Skeletal muscle satellite cell (primary cell): ENCODE measurements around the gene KIN. TPM values are rescaled to one million over a fixed set of nuclear protein-coding genes. Genes with fewer than 3 reads are reported as not detected.

Source experiments
- H3K27me3 ChIP-seq: 2 replicates; pipeline ENCODE4 v1.7.0; 2013; ENCODE audit warnings: low read length; ENCODE audit not compliant: control insufficient read depth, insufficient read depth
- H3K36me3 ChIP-seq: 2 replicates; pipeline ENCODE4 v1.7.0; 2013; ENCODE audit warnings: mild to moderate bottlenecking, control low read depth, low read length; ENCODE audit not compliant: insufficient read depth
- H3K4me1 ChIP-seq: 2 replicates; pipeline ENCODE4 v1.7.0; 2013; ENCODE audit warnings: low read length; ENCODE audit not compliant: control insufficient read depth, insufficient read depth
- H3K4me2 ChIP-seq: 2 replicates; pipeline ENCODE4 v1.7.0; 2013; ENCODE audit warnings: mild to moderate bottlenecking, low read length
- H3K4me3 ChIP-seq: 2 replicates; pipeline ENCODE4 v1.7.0; 2013; ENCODE audit warnings: low read length
- H3K9ac ChIP-seq: 2 replicates; pipeline ENCODE4 v1.7.0; 2013; ENCODE audit warnings: mild to moderate bottlenecking, low read depth, low read length, moderate library complexity
- H3K9me3 ChIP-seq: replicated peaks from 2 replicates; pipeline ENCODE4 v1.7.0; 2013; ENCODE audit warnings: mild to moderate bottlenecking, control low read depth, low read length
- total RNA-seq: library from RNA; depleted of rRNA; stranded (reverse); fragments of >200 nt; gene quantifications from 2 replicates; pipeline ENCODE4 v1.2.3, GENCODE V29; 2012; rRNA removed

Gene KIN, protein sequence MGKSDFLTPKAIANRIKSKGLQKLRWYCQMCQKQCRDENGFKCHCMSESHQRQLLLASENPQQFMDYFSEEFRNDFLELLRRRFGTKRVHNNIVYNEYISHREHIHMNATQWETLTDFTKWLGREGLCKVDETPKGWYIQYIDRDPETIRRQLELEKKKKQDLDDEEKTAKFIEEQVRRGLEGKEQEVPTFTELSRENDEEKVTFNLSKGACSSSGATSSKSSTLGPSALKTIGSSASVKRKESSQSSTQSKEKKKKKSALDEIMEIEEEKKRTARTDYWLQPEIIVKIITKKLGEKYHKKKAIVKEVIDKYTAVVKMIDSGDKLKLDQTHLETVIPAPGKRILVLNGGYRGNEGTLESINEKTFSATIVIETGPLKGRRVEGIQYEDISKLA
- 7.1 and 7.9 TPM in 2 replicates for total RNA-seq

DNA sequence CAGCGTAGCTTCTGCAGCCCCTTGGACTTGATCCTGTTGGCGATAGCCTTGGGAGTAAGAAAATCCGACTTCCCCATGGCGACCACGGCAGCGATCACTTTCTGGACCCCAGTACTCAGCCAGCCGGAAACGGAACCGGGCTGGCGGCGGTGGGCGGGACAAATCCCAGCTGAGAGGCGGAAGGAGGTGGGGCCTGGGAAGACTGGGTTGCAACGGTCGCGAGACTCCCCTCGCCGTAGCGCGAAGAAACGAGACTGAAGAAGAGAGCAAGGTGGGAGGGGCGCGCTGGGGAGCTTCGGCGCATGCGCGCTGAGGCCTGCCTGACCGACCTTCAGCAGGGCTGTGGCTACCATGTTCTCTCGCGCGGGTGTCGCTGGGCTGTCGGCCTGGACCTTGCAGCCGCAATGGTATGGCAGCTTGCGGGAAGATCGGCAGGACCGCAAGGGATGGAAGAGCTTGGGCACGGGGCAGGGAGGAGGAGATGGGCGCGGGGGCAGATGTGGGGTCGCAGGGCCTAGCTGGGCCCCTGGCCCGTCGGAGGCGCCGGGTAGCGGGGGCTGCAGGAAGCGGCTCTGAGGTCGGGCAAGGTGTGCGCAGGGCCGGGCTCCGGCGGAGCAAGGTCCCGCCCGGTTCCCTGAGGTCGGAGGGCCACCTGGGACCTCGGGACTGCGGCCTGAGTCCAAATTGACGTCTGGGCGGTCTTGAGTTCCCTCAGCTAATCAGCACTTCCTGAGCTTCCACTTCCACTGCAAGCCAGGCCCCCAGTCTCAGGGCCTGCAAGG, at the start of gene KIN, which contains the start of gene ATP5F1C:
Gene KIN (minus strand): TSS at position 137 of the 782 bp plus-strand sequence. CDS start 60 bp downstream, at position 77.
Gene ATP5F1C (plus strand): TSS at position 321 of the 782 bp plus-strand sequence. CDS start 31 bp downstream, at position 352.
- Histone ChIP-seq H3K4me3 (peak within 1 kb of the TSS; percentile 93), H3K4me1 (peaks cover 36% of the 10 kb centered on the region), H3K27me3 (no peaks in the 10 kb centered on the region), H3K9me3 (no peaks in the 10 kb centered on the region), H3K36me3 (no peaks in the 10 kb centered on the region), H3K4me2 (peak within 1 kb of the TSS; percentile 96), H3K9ac (peak within 1 kb of the TSS; percentile 97)

DNA sequence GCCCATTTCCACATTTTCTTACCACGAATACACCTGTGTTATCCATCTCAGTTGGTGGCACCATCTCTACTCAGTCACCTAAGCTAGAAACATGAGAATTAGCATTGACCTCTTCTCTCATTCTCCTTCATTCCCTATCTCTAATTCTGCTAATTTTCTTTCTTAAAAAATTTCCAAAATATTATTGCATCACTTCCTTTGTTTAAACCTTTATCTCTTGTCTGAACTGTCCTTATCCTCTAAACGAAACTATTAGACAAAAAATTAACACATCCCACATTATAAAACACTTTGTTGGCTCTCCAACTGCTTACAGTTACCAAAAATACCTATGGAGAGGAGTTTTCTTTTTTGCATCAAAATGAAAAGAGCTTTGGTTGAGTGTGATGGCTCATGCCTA, 48.8 kb upstream of the KIN start:
- H3K9me3 ChIP-seq = no peaks in the 10 kb centered on the region
- no peak overlapping the region for H3K4me3 ChIP-seq
- no peaks in the 10 kb centered on the region for H3K27me3 ChIP-seq
- no peak overlapping the region for H3K9ac ChIP-seq
- no peaks in the 10 kb centered on the region for H3K36me3 ChIP-seq
- no peak overlapping the region for H3K4me2 ChIP-seq
- no peaks in the 10 kb centered on the region for H3K4me1 ChIP-seq

DNA sequence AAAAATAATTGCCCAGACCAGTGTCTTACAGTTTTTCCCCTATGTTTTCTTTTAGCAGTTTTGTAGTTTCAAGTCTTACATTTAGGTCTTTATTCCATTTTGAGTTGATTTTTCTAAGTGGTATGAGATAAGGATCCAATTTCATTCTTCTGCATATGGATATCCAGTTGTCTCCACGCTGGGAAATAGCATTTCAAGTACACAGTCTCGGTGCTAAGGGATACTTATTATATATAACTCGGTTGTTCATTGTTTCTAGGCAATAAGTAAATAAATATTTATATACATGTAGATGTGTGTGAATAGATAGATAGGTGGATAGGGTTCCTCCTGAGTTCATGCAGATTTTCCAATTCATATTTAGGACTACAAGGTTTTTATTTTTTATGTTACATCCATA, 46.5 kb upstream of the KIN start:
- no peak overlapping the region for H3K4me3 ChIP-seq
- no peaks in the 10 kb centered on the region for H3K36me3 ChIP-seq
- H3K4me1 ChIP-seq = no peaks in the 10 kb centered on the region
- no peak overlapping the region for H3K4me2 ChIP-seq
- no peaks in the 10 kb centered on the region for H3K9me3 ChIP-seq
- H3K9ac ChIP-seq = no peak overlapping the region
- no peaks in the 10 kb centered on the region for H3K27me3 ChIP-seq

DNA sequence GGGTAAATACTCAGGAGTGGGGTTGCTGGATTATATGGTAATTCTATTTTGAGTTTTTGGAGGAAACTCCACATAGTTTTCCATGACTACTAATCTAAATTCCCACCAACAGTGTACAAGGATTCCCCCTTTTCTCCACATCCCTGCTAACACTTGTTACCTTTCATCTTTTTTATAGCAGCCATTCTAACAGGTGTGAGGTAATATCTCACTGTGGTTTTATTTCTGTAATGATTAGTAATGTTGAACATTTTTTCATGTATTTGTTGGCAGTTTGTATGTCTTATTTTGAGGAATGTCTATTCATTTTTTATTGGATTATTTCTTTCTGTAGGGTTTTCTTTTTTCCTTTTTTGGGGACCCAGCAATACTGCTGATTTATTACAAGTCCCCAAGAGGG, 45.4 kb upstream of the KIN start:
- no peak overlapping the region for H3K9ac ChIP-seq
- no peaks in the 10 kb centered on the region for H3K4me1 ChIP-seq
- no peaks in the 10 kb centered on the region for H3K9me3 ChIP-seq
- no peak overlapping the region for H3K4me3 ChIP-seq
- no peaks in the 10 kb centered on the region for H3K36me3 ChIP-seq
- H3K27me3 ChIP-seq = no peaks in the 10 kb centered on the region
- no peak overlapping the region for H3K4me2 ChIP-seq

DNA sequence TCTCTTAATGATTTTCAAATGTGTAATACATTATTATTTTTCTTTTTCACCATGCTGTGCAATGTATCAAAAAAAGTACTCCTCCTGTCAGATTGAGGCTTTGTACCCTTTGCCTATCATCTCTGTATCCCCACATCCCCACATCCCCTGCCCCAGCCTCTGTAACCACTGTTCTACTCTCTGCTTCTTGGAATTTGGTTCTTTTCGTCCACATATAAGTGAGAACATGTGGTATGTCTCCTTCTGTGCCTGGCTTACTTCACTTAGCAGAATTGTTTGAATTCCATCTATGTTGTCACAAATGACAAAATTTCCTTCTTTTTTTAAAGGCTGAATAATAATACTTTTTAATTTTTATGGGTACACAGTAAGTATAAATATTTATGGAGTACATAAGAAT, 44.3 kb upstream of the KIN start:
- Histone ChIP-seq H3K9me3 (no peaks in the 10 kb centered on the region), H3K4me3 (no peak overlapping the region), H3K36me3 (no peaks in the 10 kb centered on the region), H3K4me2 (no peak overlapping the region), H3K9ac (no peak overlapping the region), H3K4me1 (no peaks in the 10 kb centered on the region), H3K27me3 (no peaks in the 10 kb centered on the region)

DNA sequence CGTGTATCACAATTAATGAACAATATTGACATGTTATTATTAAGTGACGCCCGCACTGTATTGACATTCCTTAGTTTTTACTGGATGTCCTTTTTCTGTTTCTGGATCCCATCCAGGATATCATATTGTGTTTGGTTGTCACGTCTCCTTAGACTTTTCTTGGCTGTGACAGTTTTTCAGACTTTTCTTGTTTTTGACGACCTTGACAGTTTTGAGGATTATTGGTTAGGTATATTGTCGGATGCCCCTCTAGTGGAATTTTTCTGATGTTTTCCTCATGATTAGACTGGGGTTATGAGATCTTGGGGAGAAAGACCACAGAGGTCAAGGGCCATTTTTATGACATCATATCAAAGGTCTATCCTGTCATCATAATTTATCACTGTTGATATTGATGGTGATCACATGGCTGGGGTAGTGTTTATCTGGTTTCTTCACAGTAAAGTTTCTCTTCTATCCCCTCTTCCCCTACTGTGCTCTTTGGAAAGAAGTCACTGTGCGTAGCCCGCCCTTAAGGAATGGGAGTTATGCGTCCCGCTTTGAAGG, 41.6 kb upstream of the KIN start:
- Histone ChIP-seq H3K9ac (no peak overlapping the region), H3K36me3 (peaks cover 14% of the 10 kb centered on the region), H3K4me1 (no peaks in the 10 kb centered on the region), H3K4me3 (no peak overlapping the region), H3K9me3 (no peaks in the 10 kb centered on the region), H3K4me2 (no peak overlapping the region), H3K27me3 (no peaks in the 10 kb centered on the region)

DNA sequence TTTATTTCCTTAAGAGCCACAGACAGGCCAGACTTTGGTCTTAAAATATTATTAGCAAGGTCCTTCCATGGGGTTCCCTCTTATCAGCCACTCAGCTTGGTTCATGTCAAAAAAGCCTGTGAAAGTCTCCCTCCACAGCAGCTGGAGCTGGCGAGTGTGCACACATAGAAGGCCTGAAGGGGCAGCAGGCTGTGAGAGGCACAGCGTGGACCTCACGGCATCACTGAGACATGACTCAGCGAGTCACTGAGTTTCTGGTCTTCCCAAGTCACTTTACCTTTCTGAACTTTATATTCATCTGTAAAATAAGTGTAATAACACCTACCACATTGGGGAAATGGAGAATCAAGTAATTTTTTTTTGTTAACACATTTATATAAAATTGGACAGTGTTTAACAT, 39.2 kb upstream of the KIN start:
- Histone ChIP-seq H3K36me3 (peaks cover 16% of the 10 kb centered on the region), H3K4me2 (no peak overlapping the region), H3K9ac (no peak overlapping the region), H3K4me1 (no peaks in the 10 kb centered on the region), H3K27me3 (no peaks in the 10 kb centered on the region), H3K4me3 (no peak overlapping the region), H3K9me3 (no peaks in the 10 kb centered on the region)

DNA sequence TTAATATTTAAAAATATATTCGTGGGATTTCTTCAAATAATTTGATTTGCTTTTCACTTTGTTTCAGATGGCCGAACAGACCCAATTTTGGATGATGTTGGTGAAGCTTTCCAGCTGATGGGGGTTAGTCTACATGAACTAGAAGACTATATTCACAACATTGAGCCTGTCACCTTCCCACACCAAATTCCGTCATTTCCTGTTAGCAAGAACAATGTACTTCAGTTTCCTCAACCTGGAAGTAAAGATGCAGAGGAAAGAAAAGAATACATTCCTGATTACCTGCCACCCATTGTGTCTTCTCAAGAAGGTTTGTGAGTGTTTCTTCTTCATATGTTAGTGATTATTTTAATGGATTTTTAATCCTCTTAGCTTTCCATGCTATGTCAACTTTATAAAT, 36.5 kb upstream of the KIN start:
- peaks cover 5% of the 10 kb centered on the region for H3K4me1 ChIP-seq

DNA sequence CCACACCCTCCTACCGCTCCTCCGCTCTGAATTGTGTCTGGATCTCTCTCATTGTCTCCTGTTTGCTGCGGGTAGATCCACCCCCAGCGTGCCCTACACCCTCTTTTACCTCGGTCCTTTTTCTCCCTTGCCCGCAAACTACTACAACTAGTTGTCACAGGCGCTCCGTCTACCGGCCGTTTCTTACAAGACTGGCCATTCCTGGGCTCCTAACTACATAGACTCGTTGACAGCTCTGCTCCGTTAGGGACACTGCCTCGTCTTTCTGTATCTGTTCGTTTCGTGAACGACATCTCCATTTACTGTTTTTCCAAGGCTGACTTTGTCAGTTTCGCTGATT, 31.3 kb upstream of the KIN start:
- Histone ChIP-seq H3K4me2 (peak overlapping the region; percentile 94), H3K9ac (peak overlapping the region; percentile 85), H3K4me1 (peaks cover 5% of the 10 kb centered on the region), H3K27me3 (peaks cover 14% of the 10 kb centered on the region), H3K4me3 (peak overlapping the region; percentile 98), H3K9me3 (no peaks in the 10 kb centered on the region), H3K36me3 (peaks cover 4% of the 10 kb centered on the region)

More for the DNA sequence above, 36.5 kb upstream of the KIN start:
- H3K9me3 ChIP-seq = no peaks in the 10 kb centered on the region
- no peak overlapping the region for H3K4me2 ChIP-seq
- H3K27me3 ChIP-seq = no peaks in the 10 kb centered on the region
- peaks cover 20% of the 10 kb centered on the region for H3K36me3 ChIP-seq
- H3K9ac ChIP-seq = no peak overlapping the region
- no peak overlapping the region for H3K4me3 ChIP-seq

DNA sequence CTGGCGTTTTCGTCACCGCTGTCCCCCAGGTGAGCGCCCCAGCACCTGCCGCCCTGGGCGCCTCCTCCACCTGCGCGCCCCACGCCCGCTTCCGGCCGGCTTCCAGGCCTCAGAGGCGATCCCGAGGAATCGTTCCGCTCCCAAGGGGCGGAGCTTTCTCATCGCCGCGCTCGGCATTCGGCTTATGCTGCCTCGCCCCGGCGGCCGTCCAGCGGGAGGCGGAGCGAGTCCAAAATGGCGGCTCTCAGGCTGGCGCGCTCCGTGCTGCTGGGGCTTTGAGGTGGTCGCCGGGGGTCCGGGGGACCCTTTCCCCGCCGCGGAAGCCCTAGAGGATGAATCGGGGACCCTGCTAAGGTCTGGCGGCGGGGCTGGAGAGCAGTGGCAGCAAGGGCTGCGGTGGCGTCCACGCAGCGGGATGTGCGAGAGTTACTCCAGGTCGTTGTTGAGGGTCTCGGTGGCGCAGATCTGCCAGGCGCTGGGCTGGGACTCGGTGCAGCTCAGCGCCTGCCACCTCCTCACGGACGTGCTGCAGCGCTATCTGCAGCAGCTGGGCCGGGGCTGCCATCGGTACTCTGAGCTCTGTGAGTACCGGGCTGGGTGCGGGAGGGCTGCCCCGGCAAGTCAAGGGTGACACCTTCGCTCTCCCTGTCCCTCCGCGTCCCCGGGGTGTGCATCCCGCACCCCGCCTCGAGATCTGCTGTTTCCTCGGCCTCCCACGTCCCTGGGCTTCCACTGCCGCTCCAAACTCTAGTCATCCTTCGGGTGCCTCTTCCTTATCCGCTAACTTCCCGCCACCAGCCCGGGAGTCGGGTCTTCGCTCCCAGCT, 30.7 kb upstream of the KIN start, which contains the start of gene TAF3:
Gene TAF3 (plus strand): TSS at position 211 of the 826 bp plus-strand sequence. CDS start 205 bp downstream, at position 416.
- Histone ChIP-seq H3K36me3 (peaks cover 4% of the 10 kb centered on the region), H3K9me3 (no peaks in the 10 kb centered on the region), H3K4me1 (peaks cover 5% of the 10 kb centered on the region), H3K4me2 (peak within 1 kb of the TSS; percentile 95), H3K9ac (peak within 1 kb of the TSS; percentile 85), H3K4me3 (peak within 1 kb of the TSS; percentile 98), H3K27me3 (peaks cover 17% of the 10 kb centered on the region)

DNA sequence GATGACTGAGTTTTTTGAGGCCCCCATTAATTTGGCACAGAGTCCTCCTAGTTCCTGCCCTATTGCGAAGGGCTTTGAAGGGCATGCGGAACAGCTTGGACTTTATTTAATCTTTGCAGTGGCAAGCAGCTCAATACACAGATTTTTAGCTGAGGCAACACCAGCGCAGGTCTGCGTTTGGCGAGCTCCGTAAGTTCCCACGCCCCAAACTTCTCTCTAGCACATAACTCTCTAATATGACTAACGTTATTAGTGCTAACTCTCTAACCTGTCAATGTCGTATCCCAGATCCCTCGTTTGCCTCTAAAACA, 30.1 kb upstream of the KIN start:
- H3K36me3 ChIP-seq = peaks cover 4% of the 10 kb centered on the region
- H3K4me2 ChIP-seq = peak overlapping the region; percentile 95
- peak overlapping the region; percentile 98 for H3K4me3 ChIP-seq
- peaks cover 17% of the 10 kb centered on the region for H3K27me3 ChIP-seq
- H3K9me3 ChIP-seq = no peaks in the 10 kb centered on the region
- peaks cover 5% of the 10 kb centered on the region for H3K4me1 ChIP-seq
- peak overlapping the region; percentile 59 for H3K9ac ChIP-seq
